Measurements from ENCODE around the gene NOP53.
"Not testable (repeated sequence)": the region's sequence is repeated elsewhere in the genome, so short reads cannot be mapped to it uniquely, and the experiment has no call there.

The NOP53 gene

DNA sequence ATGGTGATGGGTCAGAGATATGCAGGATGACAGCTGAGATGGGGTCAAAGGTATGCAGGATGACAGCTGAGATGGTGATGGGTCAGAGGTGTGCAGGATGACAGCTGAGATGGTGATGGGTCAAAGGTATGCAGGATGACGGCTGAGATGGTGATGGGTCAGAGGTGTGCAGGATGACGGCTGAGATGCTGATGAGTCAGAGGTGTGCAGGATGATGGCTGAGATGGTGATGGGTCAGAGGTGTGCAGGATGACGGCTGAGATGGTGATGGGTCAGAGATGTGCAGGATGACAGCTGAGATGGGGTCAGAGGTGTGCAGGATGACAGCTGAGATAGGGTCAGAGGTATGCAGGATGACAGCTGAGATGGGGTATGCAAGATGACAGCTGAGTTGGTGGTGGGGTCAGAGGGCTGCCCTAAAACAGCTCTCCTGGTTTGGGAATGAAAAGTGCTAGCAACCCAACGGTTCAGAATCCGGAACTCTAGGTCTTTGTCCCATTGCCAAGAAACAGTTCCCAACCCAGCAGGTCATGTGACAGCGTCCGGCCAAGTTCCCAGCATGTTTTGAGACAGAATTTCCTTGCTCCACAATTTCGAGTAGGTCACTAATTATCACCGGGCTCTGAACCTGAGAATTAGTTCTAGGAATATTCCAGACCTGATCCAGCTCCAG, 36.4 kb downstream of the NOP53 start:
- Histone ChIP-seq H3K9me3 (ENCODE audit: control insufficient read depth, low read length) (no peaks in the 10 kb centered on the region), H2AFZ (no peak overlapping the region), H3K79me2 (no peaks in the 10 kb centered on the region), H3K36me3 (ENCODE audit: control insufficient read depth, insufficient read depth, low read length) (no peaks in the 10 kb centered on the region), H3K27ac (peak overlapping the region; percentile 13), H3K4me3 (ENCODE audit: low read depth, low read length) (no peak overlapping the region), H3K4me2 (ENCODE audit: low read length) (peak overlapping the region; percentile 35), H3K4me1 (no peaks in the 10 kb centered on the region), H3K27me3 (ENCODE audit: control insufficient read depth, insufficient read depth, low read length) (no peaks in the 10 kb centered on the region), H3K9ac (no peak overlapping the region)
- no peak for TF ChIP-seq CTCF (IDR thresholded peaks at IDR 0.05)

GRCh38 chr19:47786566-47786965, 41.2 kb downstream of the NOP53 start:
- Histone ChIP-seq H3K4me1 (no peaks in the 10 kb centered on the region), H3K36me3 (ENCODE audit: control insufficient read depth, insufficient read depth, low read length) (no peaks in the 10 kb centered on the region), H3K4me2 (ENCODE audit: low read length) (no peak overlapping the region), H3K79me2 (no peaks in the 10 kb centered on the region), H3K9ac (no peak overlapping the region), H3K9me3 (ENCODE audit: control insufficient read depth, low read length) (no peaks in the 10 kb centered on the region), H2AFZ (no peak overlapping the region), H3K27me3 (ENCODE audit: control insufficient read depth, insufficient read depth, low read length) (no peaks in the 10 kb centered on the region), H3K4me3 (ENCODE audit: low read depth, low read length) (no peak overlapping the region), H3K27ac (no peak overlapping the region)
- TF ChIP-seq CTCF (IDR thresholded peaks at IDR 0.05), result no peak

DNA sequence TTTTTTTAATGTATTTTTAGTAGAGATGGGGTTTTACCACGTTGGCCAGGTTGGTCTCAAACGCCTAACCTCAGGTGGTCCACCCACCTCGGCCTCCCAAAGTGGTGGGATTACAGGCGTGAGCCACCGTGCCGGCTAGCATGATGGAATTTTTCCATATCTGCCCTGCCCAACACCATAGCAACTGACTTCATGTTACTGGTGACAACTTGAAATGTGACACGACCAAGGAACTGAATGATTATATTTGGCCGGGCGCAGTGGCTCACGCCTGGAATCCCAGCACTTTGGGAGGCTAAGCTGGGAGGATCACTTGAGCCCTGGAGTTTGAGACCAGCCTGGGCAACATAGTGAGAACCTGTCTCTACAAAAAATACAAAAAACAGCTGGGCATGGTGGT, 42.0 kb downstream of the NOP53 start:
- H3K9ac ChIP-seq; H3K4me2 ChIP-seq (ENCODE audit: low read length); H2AFZ ChIP-seq; H3K36me3 ChIP-seq (ENCODE audit: control insufficient read depth, insufficient read depth, low read length); H3K4me3 ChIP-seq (ENCODE audit: low read depth, low read length); H3K79me2 ChIP-seq; H3K27ac ChIP-seq; H3K4me1 ChIP-seq; H3K9me3 ChIP-seq (ENCODE audit: control insufficient read depth, low read length); H3K27me3 ChIP-seq (ENCODE audit: control insufficient read depth, insufficient read depth, low read length): not testable (repeated sequence)

- not testable (repeated sequence) for H3K4me1 ChIP-seq; H3K4me2 ChIP-seq (ENCODE audit: low read length); H3K27me3 ChIP-seq (ENCODE audit: control insufficient read depth, insufficient read depth, low read length); H3K27ac ChIP-seq; H3K79me2 ChIP-seq; H3K36me3 ChIP-seq (ENCODE audit: control insufficient read depth, insufficient read depth, low read length); H2AFZ ChIP-seq; H3K9me3 ChIP-seq (ENCODE audit: control insufficient read depth, low read length); H3K9ac ChIP-seq; H3K4me3 ChIP-seq (ENCODE audit: low read depth, low read length)
Observed at GRCh38 chr19:47789811-47790210, 44.5 kb downstream of the NOP53 start.

GRCh38 chr19:47790398-47790814, 45.1 kb downstream of the NOP53 start:
- H3K27me3 ChIP-seq (ENCODE audit: control insufficient read depth, insufficient read depth, low read length), result no peaks in the 10 kb centered on the region
- H3K4me1 ChIP-seq, result no peaks in the 10 kb centered on the region
- H3K36me3 ChIP-seq (ENCODE audit: control insufficient read depth, insufficient read depth, low read length), result no peaks in the 10 kb centered on the region
- no peak overlapping the region for H3K4me2 ChIP-seq (ENCODE audit: low read length)
- H3K27ac ChIP-seq, result no peak overlapping the region
- peak overlapping the region; percentile 16 for H2AFZ ChIP-seq
- H3K4me3 ChIP-seq (ENCODE audit: low read depth, low read length), result no peak overlapping the region
- H3K9me3 ChIP-seq (ENCODE audit: control insufficient read depth, low read length), result no peaks in the 10 kb centered on the region
- no peak overlapping the region for H3K9ac ChIP-seq
- TF ChIP-seq CTCF (IDR thresholded peaks at IDR 0.05), result peak; percentile 89
- no peaks in the 10 kb centered on the region for H3K79me2 ChIP-seq

DNA sequence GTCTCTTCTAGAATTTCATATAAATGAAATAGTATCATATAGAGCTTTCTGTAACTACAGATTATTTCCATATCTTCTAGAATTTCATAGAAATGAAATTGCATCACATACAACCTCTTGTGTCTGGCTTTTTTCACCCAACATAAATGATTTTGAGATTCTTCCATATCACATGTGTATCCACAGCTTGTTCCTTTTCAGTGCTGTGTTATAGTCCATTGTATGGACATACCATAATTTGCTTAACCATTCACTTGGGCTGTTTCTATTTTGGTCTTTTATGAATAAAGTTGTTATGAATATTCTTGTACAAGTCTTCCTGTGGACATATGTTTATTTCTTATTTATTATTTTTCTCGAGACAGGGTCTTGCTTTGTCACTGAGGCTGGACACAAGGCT, 47.3 kb downstream of the NOP53 start:
- Histone ChIP-seq H3K27me3 (ENCODE audit: control insufficient read depth, insufficient read depth, low read length) (no peaks in the 10 kb centered on the region), H3K4me3 (ENCODE audit: low read depth, low read length) (no peak overlapping the region), H3K4me2 (ENCODE audit: low read length) (no peak overlapping the region), H3K4me1 (no peaks in the 10 kb centered on the region), H2AFZ (no peak overlapping the region), H3K79me2 (no peaks in the 10 kb centered on the region), H3K9ac (no peak overlapping the region), H3K9me3 (ENCODE audit: control insufficient read depth, low read length) (no peaks in the 10 kb centered on the region), H3K27ac (no peak overlapping the region), H3K36me3 (ENCODE audit: control insufficient read depth, insufficient read depth, low read length) (no peaks in the 10 kb centered on the region)
- TF ChIP-seq CTCF (IDR thresholded peaks at IDR 0.05), result no peak
